MM.1S (cell line): Measurements from ENCODE around the gene OS9.

Experiments
- DNase-seq: peaks from one replicate; pipeline ENCODE4 v3.0.0-alpha.2; 2015
- H2AFZ ChIP-seq: fragments of 300-600 bp; sonication (generic); 2 replicates; pipeline ENCODE4 v1.6.0; 2016; ENCODE audit warnings: antibody characterized with exemption, low read length
- H3F3A ChIP-seq: fragments of 300-600 bp; sonication (generic); 2 replicates; pipeline ENCODE4 v1.6.1; 2016; ENCODE audit warnings: mild to moderate bottlenecking, antibody characterized with exemption, low read length, moderate library complexity, mixed read lengths; ENCODE audit not compliant: insufficient read depth
- H3K27ac ChIP-seq: fragments of 300-600 bp; sonication (generic); 2 replicates; pipeline ENCODE4 v1.5.1; 2016; ENCODE audit warnings: mild to moderate bottlenecking, low read length
- H3K27me3 ChIP-seq: fragments of 300-600 bp; sonication (generic); replicated peaks from 2 replicates; pipeline ENCODE4 v1.6.0; 2016; ENCODE audit warnings: low read length; ENCODE audit not compliant: insufficient read depth
- H3K36me3 ChIP-seq: fragments of 300-600 bp; sonication (generic); replicated peaks from 2 replicates; pipeline ENCODE4 v1.6.1; 2016; ENCODE audit warnings: mild to moderate bottlenecking, low read length, mixed read lengths; ENCODE audit not compliant: insufficient read depth
- H3K4me1 ChIP-seq: fragments of 300-600 bp; sonication (generic); 2 replicates; pipeline ENCODE4 v1.6.1; 2016; ENCODE audit warnings: low read length, mixed read lengths
- H3K4me2 ChIP-seq: fragments of 300-600 bp; sonication (generic); 2 replicates; pipeline ENCODE4 v1.6.0; 2016; ENCODE audit warnings: low read depth, low read length
- H3K4me3 ChIP-seq: fragments of 300-600 bp; sonication (generic); 2 replicates; pipeline ENCODE4 v1.5.1; 2016; ENCODE audit warnings: low read length, mixed read lengths
- H3K79me2 ChIP-seq: fragments of 300-600 bp; sonication (generic); 2 replicates; pipeline ENCODE4 v1.6.1; 2016; ENCODE audit warnings: mixed run types, low read length, mixed read lengths
- H3K9ac ChIP-seq: fragments of 300-600 bp; sonication (generic); 2 replicates; pipeline ENCODE4 v1.6.1; 2016; ENCODE audit warnings: low read length, mixed read lengths
- H3K9me2 ChIP-seq: fragments of 300-600 bp; sonication (generic); replicated peaks from 2 replicates; pipeline ENCODE4 v1.6.1; 2016; ENCODE audit warnings: mild to moderate bottlenecking, low read length, mixed read lengths; ENCODE audit not compliant: insufficient read depth
- H3K9me3 ChIP-seq: fragments of 300-600 bp; sonication (generic); replicated peaks from 2 replicates; pipeline ENCODE4 v1.6.1; 2016; ENCODE audit warnings: mild to moderate bottlenecking, low read length, mixed read lengths; ENCODE audit not compliant: insufficient read depth
- H4K20me1 ChIP-seq: fragments of 300-600 bp; sonication (generic); 2 replicates; pipeline ENCODE4 v1.6.1; 2016; ENCODE audit warnings: mild to moderate bottlenecking, low read length, moderate library complexity, mixed read lengths; ENCODE audit not compliant: insufficient read depth
- EZH2 ChIP-seq: fragments of 300-600 bp; sonication (generic); optimal IDR thresholded peaks from 2 replicates; pipeline ENCODE3; 2017; ENCODE audit warnings: low read depth, mild to moderate bottlenecking, antibody characterized with exemption, low read length, mixed read lengths
- EZH2phosphoT487 ChIP-seq: fragments of 300-600 bp; sonication (generic); IDR thresholded peaks from 2 replicates; pipeline ENCODE4 v1.6.1; 2018; ENCODE audit warnings: antibody characterized with exemption, low read length
- TF ChIP-seq, protein P1 (sequence below): fragments of 300-600 bp; sonication (generic); IDR thresholded peaks from 2 replicates; pipeline ENCODE4 v1.5.1; 2016; ENCODE audit warnings: antibody characterized with exemption, low read length, mixed read lengths

OS9 gene

DNA sequence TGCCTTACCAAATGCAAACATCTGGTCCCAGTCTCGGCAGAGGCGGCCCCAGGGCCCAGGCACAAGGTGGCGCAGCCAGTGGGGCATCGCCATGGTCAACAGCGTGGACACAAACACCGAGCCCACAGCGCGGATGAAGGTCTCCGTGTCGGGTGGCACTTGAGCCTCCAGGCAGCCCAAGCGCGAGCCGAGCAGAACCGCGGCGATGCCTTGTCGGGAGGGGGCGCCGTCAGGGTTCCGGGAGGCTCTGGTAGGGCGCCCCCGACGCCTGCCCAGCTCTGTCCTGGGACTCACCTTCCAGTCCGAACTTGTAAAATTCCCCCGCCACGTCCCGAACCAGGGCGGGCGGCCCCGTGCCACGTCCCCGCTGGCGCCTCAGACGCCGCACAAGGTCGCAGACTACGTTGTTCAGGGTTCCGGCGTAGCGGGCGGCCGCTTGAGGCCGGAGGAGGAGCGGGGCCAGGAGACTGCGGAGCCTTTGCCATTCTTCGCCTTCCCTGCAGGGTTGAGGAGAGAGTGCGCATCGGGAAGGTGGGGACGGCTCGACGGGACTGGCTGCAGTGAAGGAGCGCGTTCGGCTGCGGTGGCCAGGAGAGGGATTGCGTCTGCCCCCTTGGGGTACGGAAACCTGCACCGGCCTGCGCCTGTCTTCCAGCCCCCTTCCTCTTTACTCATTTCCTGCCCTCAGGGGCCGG lies 71.2 kb downstream of the OS9 start:
- Histone ChIP-seq H3K79me2 (no peaks in the 10 kb centered on the region), H3K4me2 (peak overlapping the region; percentile 90), H3K27ac (no peak overlapping the region), H3K9ac (peak overlapping the region; percentile 34; the same call in 1 of the 2 replicates), H3K27me3 (peaks cover 34% of the 10 kb centered on the region), H3K4me3 (peak overlapping the region; percentile 60), H3K36me3 (no peaks in the 10 kb centered on the region; the same call in 1 of the 2 replicates), H2AFZ (peak overlapping the region; percentile 84), H3K4me1 (peaks cover 6% of the 10 kb centered on the region; the same call in 1 of the 2 replicates), H3K9me3 (no peaks in the 10 kb centered on the region), H3F3A (no peaks in the 10 kb centered on the region), H4K20me1 (no peaks in the 10 kb centered on the region), H3K9me2 (no peaks in the 10 kb centered on the region)
- DNase-seq, result peak; percentile 21
- TF ChIP-seq, protein P1, sequence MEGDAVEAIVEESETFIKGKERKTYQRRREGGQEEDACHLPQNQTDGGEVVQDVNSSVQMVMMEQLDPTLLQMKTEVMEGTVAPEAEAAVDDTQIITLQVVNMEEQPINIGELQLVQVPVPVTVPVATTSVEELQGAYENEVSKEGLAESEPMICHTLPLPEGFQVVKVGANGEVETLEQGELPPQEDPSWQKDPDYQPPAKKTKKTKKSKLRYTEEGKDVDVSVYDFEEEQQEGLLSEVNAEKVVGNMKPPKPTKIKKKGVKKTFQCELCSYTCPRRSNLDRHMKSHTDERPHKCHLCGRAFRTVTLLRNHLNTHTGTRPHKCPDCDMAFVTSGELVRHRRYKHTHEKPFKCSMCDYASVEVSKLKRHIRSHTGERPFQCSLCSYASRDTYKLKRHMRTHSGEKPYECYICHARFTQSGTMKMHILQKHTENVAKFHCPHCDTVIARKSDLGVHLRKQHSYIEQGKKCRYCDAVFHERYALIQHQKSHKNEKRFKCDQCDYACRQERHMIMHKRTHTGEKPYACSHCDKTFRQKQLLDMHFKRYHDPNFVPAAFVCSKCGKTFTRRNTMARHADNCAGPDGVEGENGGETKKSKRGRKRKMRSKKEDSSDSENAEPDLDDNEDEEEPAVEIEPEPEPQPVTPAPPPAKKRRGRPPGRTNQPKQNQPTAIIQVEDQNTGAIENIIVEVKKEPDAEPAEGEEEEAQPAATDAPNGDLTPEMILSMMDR, result peak; percentile 50
- TF ChIP-seq EZH2 (no peak), EZH2phosphoT487 (no peak)

DNA sequence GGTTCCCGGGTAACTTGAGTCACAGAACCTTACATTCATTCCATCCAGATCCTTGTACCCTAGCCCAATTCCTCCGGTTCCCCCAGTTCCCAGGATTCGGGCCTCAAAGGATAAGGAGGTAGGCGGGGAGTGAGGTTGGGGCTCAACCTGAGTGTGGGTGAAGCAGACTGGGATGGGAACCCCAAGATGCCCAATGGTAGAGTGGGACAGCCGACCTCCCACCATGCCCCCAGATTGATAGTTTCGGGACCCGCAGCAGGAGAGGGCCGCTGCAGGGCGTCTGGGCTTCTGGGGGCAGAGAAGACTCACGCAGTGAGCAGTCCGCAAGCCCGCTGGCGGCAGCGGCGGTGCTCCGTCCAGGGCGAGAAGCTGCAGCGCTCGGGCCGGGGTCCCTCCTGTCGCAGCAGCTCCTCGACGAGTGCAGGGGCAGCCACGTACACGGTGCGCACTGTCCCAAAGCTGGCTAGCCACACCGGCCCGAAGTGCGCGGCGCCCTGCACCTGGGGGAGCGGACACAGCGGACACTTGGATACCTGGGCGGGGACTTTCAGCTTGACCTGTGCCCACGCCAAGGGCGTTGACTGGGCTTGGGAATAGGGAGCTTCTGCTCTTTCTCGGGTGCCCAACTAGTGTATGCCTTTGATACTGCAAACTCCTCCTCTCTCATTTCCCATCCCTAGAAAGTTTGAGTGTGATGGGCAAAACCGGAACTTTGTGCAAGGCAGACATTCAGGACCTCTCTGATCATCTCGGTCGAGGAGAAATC lies 71.9 kb downstream of the OS9 start:
- Histone ChIP-seq H3K9me2 (no peaks in the 10 kb centered on the region), H3F3A (no peaks in the 10 kb centered on the region), H3K27ac (no peak overlapping the region), H3K4me3 (peak overlapping the region; percentile 60; the same call in 1 of the 2 replicates), H2AFZ (no peak overlapping the region), H3K27me3 (peaks cover 34% of the 10 kb centered on the region), H3K9ac (no peak overlapping the region), H3K36me3 (no peaks in the 10 kb centered on the region; the same call in 1 of the 2 replicates), H3K79me2 (peaks cover 6% of the 10 kb centered on the region), H4K20me1 (no peaks in the 10 kb centered on the region), H3K4me2 (peak overlapping the region; percentile 90; the same call in 1 of the 2 replicates), H3K9me3 (no peaks in the 10 kb centered on the region), H3K4me1 (peaks cover 8% of the 10 kb centered on the region; the same call in 1 of the 2 replicates)
- DNase-seq, result no peak
- TF ChIP-seq EZH2 (no peak), EZH2phosphoT487 (no peak)
- TF ChIP-seq, protein P1, result no peak

DNA sequence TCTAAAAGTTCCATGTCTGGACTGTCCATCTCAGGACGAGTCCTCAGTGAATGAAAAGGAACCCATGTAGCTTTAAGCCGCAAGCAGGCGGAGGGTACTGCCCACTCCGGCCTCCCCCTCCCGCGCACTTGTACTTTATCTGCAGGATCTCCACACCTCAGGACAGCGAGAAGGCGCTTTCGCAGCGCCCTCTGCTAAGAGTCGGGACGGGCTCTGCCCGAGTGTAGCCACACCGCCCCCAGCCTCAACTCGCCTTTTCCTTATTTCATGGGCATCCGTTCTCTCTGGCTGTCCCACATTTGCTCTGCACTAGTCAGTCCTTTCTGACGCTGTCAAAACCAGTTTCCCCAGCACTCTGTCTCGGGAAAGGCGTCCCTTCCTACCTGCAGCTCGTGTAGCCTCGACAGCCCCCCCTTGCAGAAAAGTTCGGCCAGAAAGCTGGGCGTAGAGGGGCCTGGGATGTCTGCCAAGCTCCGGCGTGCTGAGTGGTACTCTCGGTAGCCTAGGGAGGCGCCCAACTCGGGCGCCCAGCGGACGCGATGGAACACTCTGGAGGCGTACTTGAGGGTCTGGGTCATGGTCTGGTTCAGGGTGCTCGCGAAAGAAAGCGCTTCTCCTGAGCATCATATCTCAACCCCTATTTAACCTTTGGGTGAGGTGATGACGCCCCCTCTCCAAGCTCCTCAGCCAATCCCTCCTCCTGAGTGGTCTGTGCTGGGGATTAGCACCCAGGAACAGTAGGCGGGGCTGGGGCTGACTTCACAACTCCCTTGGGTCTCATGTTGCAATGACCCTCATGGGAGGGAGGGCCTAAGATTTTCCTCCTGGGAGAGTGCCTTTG lies 72.8 kb downstream of the OS9 start, which contains the start of gene CYP27B1:
CYP27B1 (minus strand) TSS at position 615 of the 841 bp plus-strand sequence; CDS start at position 578, 37 bp downstream.
- H3K4me1 ChIP-seq, result peaks cover 10% of the 10 kb centered on the region; the same call in 1 of the 2 replicates
- H3K27ac ChIP-seq, result no peak within 1 kb of the TSS
- peaks cover 12% of the 10 kb centered on the region for H3K79me2 ChIP-seq
- H3K27me3 ChIP-seq, result peaks cover 34% of the 10 kb centered on the region
- no peak within 1 kb of the TSS for H2AFZ ChIP-seq
- peak within 1 kb of the TSS; percentile 90; the same call in 1 of the 2 replicates for H3K4me2 ChIP-seq
- no peaks in the 10 kb centered on the region for H4K20me1 ChIP-seq
- H3K9me3 ChIP-seq, result no peaks in the 10 kb centered on the region
- no peak within 1 kb of the TSS for H3K4me3 ChIP-seq
- H3K9me2 ChIP-seq, result no peaks in the 10 kb centered on the region
- H3F3A ChIP-seq, result peaks cover 1% of the 10 kb centered on the region; the same call in 1 of the 2 replicates
- no peak within 1 kb of the TSS for H3K9ac ChIP-seq
- TF ChIP-seq EZH2phosphoT487 (no peak), EZH2 (no peak)
- TF ChIP-seq, protein P1, result no peak
- DNase-seq, result no peak
- no peaks in the 10 kb centered on the region; the same call in 1 of the 2 replicates for H3K36me3 ChIP-seq
